Measurements from ENCODE around the gene CYFIP2.
"Not testable (repeated sequence)": the region's sequence is repeated elsewhere in the genome, so short reads cannot be mapped to it uniquely, and the experiment has no call there.

The CYFIP2 gene

GRCh38 chr5:157429920-157430319, 164.0 kb downstream of the CYFIP2 start:
- H3K9ac ChIP-seq (ENCODE audit: low read length); DNase-seq (ENCODE audit: low read depth); H3K36me3 ChIP-seq (ENCODE audit: control insufficient read depth, insufficient read depth, low read length, severe bottlenecking); H3K4me1 ChIP-seq (ENCODE audit: control insufficient read depth, insufficient read depth, low read length); H3K4me3 ChIP-seq (ENCODE audit: low read length); H3K27me3 ChIP-seq (replicated peaks; ENCODE audit: control insufficient read depth, insufficient read depth, low read length); H3K9me3 ChIP-seq (ENCODE audit: control insufficient read depth, low read length): not testable (repeated sequence)

- no peaks in the 10 kb centered on the region for H3K4me1 ChIP-seq (ENCODE audit: control insufficient read depth, insufficient read depth, low read length)
Measured at GRCh38 chr5:157431544-157432200, 165.7 kb downstream of the CYFIP2 start.

DNA sequence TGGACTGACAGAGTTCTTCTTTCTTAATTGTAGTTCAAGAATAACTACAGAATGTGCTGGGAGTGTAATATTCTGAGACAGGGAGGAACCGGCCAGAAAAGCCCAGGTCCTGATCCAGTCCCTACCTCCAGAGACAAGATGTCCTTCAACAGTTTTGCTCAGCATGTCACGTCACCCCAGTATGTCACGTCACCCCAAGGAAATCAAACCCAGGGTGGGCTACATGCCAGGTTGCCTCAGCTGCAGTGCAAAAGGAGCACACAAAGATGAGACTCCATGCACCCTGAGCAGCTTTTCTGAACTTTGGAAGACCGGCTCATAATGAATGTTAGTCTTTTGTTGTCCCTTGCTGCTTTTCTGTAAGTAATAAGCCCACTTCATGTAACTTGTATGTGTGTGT, 168.2 kb downstream of the CYFIP2 start:
- no peak overlapping the region for H3K9ac ChIP-seq (ENCODE audit: low read length)
- H3K36me3 ChIP-seq (ENCODE audit: control insufficient read depth, insufficient read depth, low read length, severe bottlenecking) = no peaks in the 10 kb centered on the region
- no peaks in the 10 kb centered on the region for H3K4me1 ChIP-seq (ENCODE audit: control insufficient read depth, insufficient read depth, low read length)
- no peaks in the 10 kb centered on the region for H3K27me3 ChIP-seq (replicated peaks; ENCODE audit: control insufficient read depth, insufficient read depth, low read length)
- no peak overlapping the region for H3K4me3 ChIP-seq (ENCODE audit: low read length)
- DNase-seq (ENCODE audit: low read depth) = no peak
- no peaks in the 10 kb centered on the region for H3K9me3 ChIP-seq (ENCODE audit: control insufficient read depth, low read length)

More at GRCh38 chr5:157431544-157432200, 165.7 kb downstream of the CYFIP2 start:
- peak overlapping the region; percentile 25 for H3K9ac ChIP-seq (ENCODE audit: low read length)
- no peaks in the 10 kb centered on the region for H3K9me3 ChIP-seq (ENCODE audit: control insufficient read depth, low read length)
- no peaks in the 10 kb centered on the region for H3K36me3 ChIP-seq (ENCODE audit: control insufficient read depth, insufficient read depth, low read length, severe bottlenecking)
- peak; percentile 83 for DNase-seq (ENCODE audit: low read depth)
- H3K27me3 ChIP-seq (replicated peaks; ENCODE audit: control insufficient read depth, insufficient read depth, low read length) = no peaks in the 10 kb centered on the region
- no peak overlapping the region for H3K4me3 ChIP-seq (ENCODE audit: low read length)

DNA sequence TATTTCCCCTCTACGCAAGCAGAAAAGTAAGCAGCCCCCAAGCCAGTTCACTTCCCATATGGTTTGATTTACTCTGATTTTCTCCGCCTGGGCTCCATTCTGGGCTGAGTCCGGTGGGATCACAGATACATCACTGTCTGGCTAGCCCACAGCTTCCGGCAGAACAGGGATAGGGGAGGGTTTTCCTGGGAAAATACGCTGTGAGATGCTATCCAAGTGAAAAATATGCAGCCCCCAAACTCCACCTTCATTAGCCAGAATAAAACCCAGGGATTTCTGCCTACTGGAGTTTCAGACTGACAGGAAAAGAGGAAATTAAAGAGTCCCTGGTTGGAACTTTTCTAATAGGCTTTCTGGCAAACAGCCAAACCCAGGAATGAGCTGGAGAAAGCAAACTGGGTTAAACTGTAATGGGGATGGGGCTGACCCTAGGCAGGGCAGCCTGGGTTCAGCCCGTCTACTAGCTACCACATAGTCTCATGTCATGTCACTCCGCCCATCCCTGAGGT, 177.2 kb downstream of the CYFIP2 start:
- Histone ChIP-seq H3K27me3 (replicated peaks; ENCODE audit: control insufficient read depth, insufficient read depth, low read length) (peaks cover 8% of the 10 kb centered on the region), H3K9me3 (ENCODE audit: control insufficient read depth, low read length) (no peaks in the 10 kb centered on the region), H3K36me3 (ENCODE audit: control insufficient read depth, insufficient read depth, low read length, severe bottlenecking) (no peaks in the 10 kb centered on the region), H3K9ac (ENCODE audit: low read length) (no peak overlapping the region), H3K4me3 (ENCODE audit: low read length) (no peak overlapping the region), H3K4me1 (ENCODE audit: control insufficient read depth, insufficient read depth, low read length) (no peaks in the 10 kb centered on the region)
- DNase-seq (ENCODE audit: low read depth) = no peak

GRCh38 chr5:157444224-157444623, 178.3 kb downstream of the CYFIP2 start:
- Histone ChIP-seq H3K4me1 (ENCODE audit: control insufficient read depth, insufficient read depth, low read length) (peaks cover 6% of the 10 kb centered on the region), H3K27me3 (replicated peaks; ENCODE audit: control insufficient read depth, insufficient read depth, low read length) (peaks cover 8% of the 10 kb centered on the region), H3K4me3 (ENCODE audit: low read length) (no peak overlapping the region), H3K9ac (ENCODE audit: low read length) (no peak overlapping the region), H3K36me3 (ENCODE audit: control insufficient read depth, insufficient read depth, low read length, severe bottlenecking) (no peaks in the 10 kb centered on the region), H3K9me3 (ENCODE audit: control insufficient read depth, low read length) (no peaks in the 10 kb centered on the region)
- no peak for DNase-seq (ENCODE audit: low read depth)
